ENCODE results near the gene DENND2D.

DNA sequence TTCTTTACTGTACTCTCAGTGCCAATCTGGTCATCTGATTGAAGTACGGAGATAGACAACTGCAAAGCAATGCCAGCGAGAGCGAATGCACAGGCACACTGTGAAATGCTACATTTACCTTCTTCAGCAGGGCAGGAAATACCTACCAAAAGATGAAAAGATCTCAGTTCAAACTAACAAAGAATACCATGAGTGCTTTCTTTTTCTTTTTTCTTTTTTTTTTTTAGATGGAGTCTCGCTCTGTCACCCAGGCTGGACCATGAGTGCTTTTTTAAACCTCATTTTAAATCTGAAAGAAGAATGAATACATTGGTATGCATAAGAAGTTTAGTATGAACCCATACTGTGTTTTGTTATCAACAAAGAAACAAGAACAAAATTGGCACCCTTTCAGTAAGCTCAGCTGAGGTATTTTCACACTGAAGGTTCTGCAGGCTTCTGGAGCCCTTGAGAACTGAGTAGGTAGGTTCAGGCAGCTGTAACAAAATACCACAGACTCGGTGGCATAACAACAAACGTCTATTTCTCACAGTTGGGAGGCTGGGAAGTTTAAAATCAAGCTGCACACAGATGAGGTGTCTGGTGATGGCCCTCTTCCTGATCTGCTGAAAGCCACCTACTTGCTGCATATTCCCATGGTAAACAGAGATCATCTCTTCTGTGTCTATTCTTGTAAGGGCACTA, 25.4 kb upstream of the DENND2D start:
- TF ChIP-seq, protein P1, sequence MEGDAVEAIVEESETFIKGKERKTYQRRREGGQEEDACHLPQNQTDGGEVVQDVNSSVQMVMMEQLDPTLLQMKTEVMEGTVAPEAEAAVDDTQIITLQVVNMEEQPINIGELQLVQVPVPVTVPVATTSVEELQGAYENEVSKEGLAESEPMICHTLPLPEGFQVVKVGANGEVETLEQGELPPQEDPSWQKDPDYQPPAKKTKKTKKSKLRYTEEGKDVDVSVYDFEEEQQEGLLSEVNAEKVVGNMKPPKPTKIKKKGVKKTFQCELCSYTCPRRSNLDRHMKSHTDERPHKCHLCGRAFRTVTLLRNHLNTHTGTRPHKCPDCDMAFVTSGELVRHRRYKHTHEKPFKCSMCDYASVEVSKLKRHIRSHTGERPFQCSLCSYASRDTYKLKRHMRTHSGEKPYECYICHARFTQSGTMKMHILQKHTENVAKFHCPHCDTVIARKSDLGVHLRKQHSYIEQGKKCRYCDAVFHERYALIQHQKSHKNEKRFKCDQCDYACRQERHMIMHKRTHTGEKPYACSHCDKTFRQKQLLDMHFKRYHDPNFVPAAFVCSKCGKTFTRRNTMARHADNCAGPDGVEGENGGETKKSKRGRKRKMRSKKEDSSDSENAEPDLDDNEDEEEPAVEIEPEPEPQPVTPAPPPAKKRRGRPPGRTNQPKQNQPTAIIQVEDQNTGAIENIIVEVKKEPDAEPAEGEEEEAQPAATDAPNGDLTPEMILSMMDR (IDR thresholded peaks at IDR 0.05; ENCODE audit: low read length), result no peak
- no peak for TF ChIP-seq EZH2 (IDR thresholded peaks at IDR 0.05; ENCODE audit: borderline replicate concordance, low read length)

Data from OCI-LY1 (cell line).